ENCODE measurements around the gene LRAT. TPM values are rescaled to one million over a fixed set of nuclear protein-coding genes. Genes with fewer than 3 reads are reported as not detected.

LRAT gene
- total and polyA plus RNA-seq, 2 experiments from 2014 or later: 57.1 to 90.1 TPM

GRCh38 chr4:154744341-154744926 is 634 bp downstream of the LRAT start:
- peaks cover 45% of the 10 kb centered on the region for H3K27me3 Mint-ChIP-seq (ENCODE audit: insufficient read depth, low read depth, poor library complexity)
- peaks cover 26% of the 10 kb centered on the region for H3K36me3 Mint-ChIP-seq (ENCODE audit: low read depth)
- 0 out of 4 replicates have a peak, but pooled peaks of 1 of the 2 experiments have one; percentile 6 for TF ChIP-seq CTCF (conservative IDR thresholded peaks at IDR 0.05; ENCODE audit: low read depth in 2 of 2)
- TF ChIP-seq ZNF462 (CRISPR knock-in tag; IDR thresholded peaks at IDR 0.05): no peak
- H4K20me1 ChIP-seq (replicated peaks; ENCODE audit: insufficient read depth): peaks cover 22% of the 10 kb centered on the region
- H3K9me2 ChIP-seq (ENCODE audit: insufficient read depth): no peaks in the 10 kb centered on the region
- H3K4me2 ChIP-seq: peak overlapping the region; percentile 89
- H3K4me1 ChIP-seq (ENCODE audit: insufficient read depth): peaks cover 31% of the 10 kb centered on the region
- H3K27me3 ChIP-seq (ENCODE audit: insufficient read depth): peaks cover 57% of the 10 kb centered on the region
- peaks cover 53% of the 10 kb centered on the region for H3K79me2 ChIP-seq (replicated peaks; ENCODE audit: insufficient read depth)
- H3K27ac ChIP-seq (ENCODE audit: low read depth): no peak overlapping the region
- peaks cover 6% of the 10 kb centered on the region; the same call in 1 of the 2 replicates for H3K36me3 ChIP-seq (ENCODE audit: insufficient read depth)
- 0 out of 2 replicates have a peak overlapping the region, but pooled peaks have one; percentile 15 for H2AFZ ChIP-seq
- DNase-seq (ENCODE audit: low spot score) (no peak), ATAC-seq (no peak)
- H3K4me3 Mint-ChIP-seq: peak overlapping the region; percentile 92
- H3K27ac Mint-ChIP-seq: 0 out of 2 replicates have a peak overlapping the region, but pooled peaks have one; percentile 18
- H3K9me3 Mint-ChIP-seq: no peaks in the 10 kb centered on the region
- peaks cover 38% of the 10 kb centered on the region for H3K4me1 Mint-ChIP-seq
- peak overlapping the region; percentile 88 for H3K4me3 ChIP-seq
- H3F3A ChIP-seq (replicated peaks; ENCODE audit: low read depth): peaks cover 21% of the 10 kb centered on the region

GRCh38 chr4:154757713-154758112 is 13.9 kb downstream of the LRAT start:
- Histone ChIP-seq H3K36me3 (ENCODE audit: insufficient read depth) (no peaks in the 10 kb centered on the region), H3K9me2 (ENCODE audit: insufficient read depth) (no peaks in the 10 kb centered on the region), H3K4me2 (no peak overlapping the region), H2AFZ (no peak overlapping the region), H3K4me1 (ENCODE audit: insufficient read depth) (no peaks in the 10 kb centered on the region), H3K4me3 (no peak overlapping the region), H3K27ac (ENCODE audit: low read depth) (no peak overlapping the region), H3F3A (replicated peaks; ENCODE audit: low read depth) (no peaks in the 10 kb centered on the region), H3K27me3 (ENCODE audit: insufficient read depth) (no peaks in the 10 kb centered on the region), H3K79me2 (replicated peaks; ENCODE audit: insufficient read depth) (no peaks in the 10 kb centered on the region), H4K20me1 (replicated peaks; ENCODE audit: insufficient read depth) (no peaks in the 10 kb centered on the region; the same call in 1 of the 2 replicates)
- Mint-ChIP-seq H3K9me3 (no peaks in the 10 kb centered on the region), H3K36me3 (ENCODE audit: low read depth) (peaks cover 5% of the 10 kb centered on the region; the same call in 2 of the 3 replicates), H3K27ac (no peak overlapping the region), H3K4me1 (no peaks in the 10 kb centered on the region; the same call in 2 of the 3 replicates), H3K27me3 (ENCODE audit: insufficient read depth, low read depth, poor library complexity) (no peaks in the 10 kb centered on the region), H3K4me3 (no peak overlapping the region)
- ATAC-seq (no peak), DNase-seq (ENCODE audit: low spot score) (no peak)
- no peak for TF ChIP-seq ZNF114 (CRISPR knock-in tag; IDR thresholded peaks at IDR 0.05)
- no peak for TF ChIP-seq REST (IDR thresholded peaks at IDR 0.05; ENCODE audit: unreplicated experiment)
- TF ChIP-seq EZH2 (IDR thresholded peaks at IDR 0.05; ENCODE audit: low read depth, unreplicated experiment): no peak
- no peak for TF ChIP-seq STAT1 (IDR thresholded peaks at IDR 0.05; ENCODE audit: unreplicated experiment)
- no peak for TF ChIP-seq POLR2AphosphoS5 (IDR thresholded peaks at IDR 0.05; ENCODE audit: low read depth)
- TF ChIP-seq JUNB (IDR thresholded peaks at IDR 0.05; ENCODE audit: unreplicated experiment): no peak
- TF ChIP-seq CREB1 (CRISPR knock-in tag; IDR thresholded peaks at IDR 0.05; ENCODE audit: low read depth): no peak
